GM19467 (cell line): ENCODE results near the gene COL5A2.

Source experiments
- ATAC-seq: cut with Tn5 transposase; IDR thresholded peaks from one replicate; pipeline ENCODE4 v1.9.1; 2021; ENCODE audit warnings: mild to moderate bottlenecking, moderate library complexity; ENCODE audit not compliant: unreplicated experiment

Gene COL5A2

DNA sequence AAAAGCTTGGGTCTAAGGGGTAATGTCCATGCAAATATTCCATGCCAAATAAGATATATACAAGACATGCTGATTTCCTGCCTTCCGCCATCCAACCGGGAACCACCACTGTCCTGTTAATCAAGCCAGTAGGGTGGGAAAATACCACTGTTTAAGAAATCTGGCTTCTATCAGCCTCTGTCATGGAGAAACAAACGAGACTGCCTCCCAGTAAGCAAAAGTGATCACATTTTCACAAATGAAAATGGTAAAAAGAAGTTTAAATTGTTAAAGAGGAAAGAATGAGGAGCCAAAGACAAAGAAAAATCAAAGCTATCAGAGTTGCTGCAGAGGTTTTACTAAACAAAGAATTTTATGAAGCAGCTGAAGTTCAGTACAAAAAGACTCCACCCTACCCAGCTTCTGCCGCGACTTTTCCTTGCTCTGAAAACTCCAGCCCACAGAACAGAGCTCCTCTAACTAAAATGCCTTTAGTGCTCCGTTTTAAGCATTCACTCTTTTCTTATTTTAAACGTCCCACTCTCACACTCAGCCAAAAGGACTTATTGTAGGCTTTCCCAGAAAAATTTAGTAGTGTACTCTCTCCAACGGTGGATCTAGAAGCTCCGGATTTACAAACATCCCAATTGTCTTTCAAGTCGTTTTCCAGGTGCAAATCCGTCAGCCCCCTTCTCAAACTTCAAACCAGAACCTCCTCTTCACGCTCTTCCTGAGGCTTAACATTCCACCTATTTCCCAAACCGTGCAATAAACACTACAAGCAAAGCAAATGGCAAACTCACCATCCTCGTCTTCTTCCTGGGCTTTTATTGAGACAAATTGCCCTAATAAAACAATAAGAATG, 613 bp downstream of the COL5A2 start:
- no peak for ATAC-seq

DNA sequence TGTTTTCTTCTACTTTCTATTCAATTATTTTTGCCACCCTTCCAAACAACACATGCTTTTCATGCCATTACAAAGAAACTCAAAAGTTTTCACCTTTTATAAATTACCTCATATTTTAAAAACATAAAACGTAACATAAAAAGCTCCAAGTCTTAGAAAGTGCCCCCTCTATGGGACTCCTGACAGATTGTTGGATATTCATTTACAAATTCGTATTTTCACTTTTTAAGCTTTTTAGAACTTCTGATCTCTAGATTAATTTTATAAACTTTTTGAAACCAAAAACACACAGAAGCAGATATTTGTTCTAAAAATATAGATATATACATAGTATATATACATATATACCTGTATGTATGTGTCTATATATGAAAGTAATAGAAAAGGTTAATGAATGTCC, 1.5 kb downstream of the COL5A2 start:
- ATAC-seq: no peak

DNA sequence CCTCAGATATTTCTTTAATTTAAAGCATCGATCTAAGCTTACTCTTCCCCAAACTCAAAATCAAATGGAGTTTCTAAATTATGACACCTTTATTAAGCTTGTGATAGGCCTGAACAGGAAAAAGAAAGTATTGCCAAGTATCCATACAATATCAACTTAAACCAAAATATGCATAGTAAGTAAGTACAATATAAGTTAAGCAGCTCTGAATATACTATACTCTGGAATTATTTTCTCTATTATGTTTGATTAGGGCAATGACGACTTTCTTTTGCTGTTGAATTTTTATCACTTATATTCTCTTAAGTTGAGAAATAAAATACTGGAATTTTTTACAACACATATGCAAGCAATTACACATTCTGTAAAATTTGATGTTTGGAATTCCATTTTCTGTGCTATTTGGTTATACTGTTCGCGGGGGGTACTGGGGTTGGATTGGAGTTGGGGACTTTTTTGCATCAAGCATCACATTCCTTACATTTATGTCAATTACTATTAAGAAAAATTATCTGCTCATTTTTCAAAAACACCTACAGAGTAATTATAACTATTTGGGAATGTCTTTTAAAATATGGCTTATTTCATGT, 2.2 kb downstream of the COL5A2 start:
- ATAC-seq: no peak

DNA sequence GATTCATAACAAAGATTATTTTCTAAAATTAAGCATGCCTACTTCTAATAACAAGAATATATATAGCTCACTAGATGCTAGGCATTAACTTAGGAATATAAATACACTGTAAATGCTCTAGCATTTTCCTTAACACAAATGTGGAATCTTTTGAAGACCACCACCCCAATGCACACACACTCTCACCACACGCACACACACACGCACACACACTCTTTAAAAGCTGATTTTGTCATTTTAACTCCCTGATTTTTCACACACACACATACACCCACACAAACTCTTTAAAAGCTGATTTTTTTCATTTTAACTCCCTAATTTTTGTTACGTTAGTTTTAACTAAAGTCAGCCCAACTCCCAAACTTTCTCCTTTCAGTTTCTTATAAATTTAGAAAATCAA, 3.0 kb downstream of the COL5A2 start:
- ATAC-seq: no peak

DNA sequence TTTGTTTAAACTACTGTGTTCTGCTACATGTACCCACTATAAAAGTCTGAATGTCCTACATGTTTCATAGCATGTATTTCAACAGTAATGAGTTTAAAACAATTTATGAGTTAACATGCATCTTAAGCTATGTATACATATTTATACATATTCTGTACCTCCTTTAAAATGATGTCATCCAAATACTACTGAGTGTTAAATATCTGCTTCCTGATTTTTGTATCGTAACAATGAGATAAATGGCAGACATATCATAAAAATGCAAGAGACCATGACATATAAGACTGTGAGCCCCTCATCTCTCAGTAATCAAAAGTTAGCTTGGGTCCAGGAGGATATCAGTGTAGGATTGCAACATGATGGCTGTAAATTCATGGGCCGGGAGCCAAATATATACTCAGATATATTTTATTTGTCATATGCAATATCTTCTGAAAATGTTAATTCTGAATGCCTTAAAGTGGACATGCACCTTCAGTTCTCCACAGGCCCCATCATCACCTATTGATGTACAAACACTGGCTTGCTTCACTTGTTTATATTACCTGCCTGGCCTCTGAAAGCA, 3.6 kb downstream of the COL5A2 start:
- no peak for ATAC-seq

DNA sequence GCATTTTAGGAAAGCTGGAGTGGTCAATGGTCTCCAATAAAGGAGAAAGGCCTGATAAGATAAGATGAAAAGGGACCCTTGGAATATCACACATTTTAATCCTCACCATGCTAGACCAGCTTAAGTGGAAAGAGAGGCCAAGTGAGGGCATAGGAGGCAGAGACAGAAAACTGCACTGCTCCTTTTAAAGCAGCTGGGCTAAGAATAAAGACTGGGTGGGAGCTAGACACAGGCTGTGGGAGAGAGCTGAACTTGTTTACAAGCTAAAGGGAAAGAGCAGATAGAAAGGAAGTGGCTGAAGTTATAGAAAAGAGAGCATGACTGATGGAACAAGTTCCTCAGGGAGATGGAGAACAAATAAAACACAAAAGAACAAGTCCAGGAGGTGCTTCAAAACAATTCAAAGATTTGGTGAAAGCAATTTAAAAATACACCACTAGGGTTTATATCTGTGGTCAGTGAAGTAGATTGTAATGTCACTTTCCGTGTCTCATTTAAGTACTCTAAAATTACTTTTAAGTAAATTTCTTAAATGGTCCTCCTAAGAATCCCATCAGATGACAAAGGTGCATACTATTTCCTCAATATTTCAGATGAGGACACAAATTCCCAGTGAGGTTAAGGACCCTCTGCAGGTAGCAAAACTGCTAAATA, 7.5 kb downstream of the COL5A2 start:
- no peak for ATAC-seq

DNA sequence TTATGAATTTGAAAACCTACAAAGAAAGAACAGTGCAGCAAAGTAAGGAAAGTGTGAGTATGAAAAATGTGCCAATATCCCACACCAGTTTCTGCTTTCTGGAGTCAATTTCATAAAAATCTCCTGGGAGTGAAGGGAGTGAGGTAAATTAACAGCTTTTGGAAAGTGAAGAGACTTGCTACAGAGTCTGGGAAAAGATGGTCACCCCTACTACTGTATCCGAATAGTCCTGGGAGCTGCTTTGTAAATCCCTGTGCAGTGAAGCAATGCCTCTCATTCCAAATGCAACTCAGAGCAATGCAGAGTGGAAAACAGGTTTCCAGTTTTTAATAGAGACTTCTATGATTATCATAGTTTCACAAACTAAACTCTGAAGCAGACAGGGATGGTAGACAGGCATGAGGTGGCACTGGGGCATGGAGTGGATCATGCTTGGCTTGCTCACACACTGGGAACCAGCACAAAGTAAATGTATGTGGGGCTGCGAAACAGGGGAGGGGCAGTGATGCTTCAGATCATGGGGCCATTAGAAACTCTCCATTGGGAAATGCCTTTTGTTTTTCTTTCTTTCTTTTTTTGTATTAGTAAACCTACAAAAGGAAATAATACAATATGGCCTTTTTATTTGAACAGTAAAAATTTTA, 10.6 kb downstream of the COL5A2 start:
- ATAC-seq: no peak

DNA sequence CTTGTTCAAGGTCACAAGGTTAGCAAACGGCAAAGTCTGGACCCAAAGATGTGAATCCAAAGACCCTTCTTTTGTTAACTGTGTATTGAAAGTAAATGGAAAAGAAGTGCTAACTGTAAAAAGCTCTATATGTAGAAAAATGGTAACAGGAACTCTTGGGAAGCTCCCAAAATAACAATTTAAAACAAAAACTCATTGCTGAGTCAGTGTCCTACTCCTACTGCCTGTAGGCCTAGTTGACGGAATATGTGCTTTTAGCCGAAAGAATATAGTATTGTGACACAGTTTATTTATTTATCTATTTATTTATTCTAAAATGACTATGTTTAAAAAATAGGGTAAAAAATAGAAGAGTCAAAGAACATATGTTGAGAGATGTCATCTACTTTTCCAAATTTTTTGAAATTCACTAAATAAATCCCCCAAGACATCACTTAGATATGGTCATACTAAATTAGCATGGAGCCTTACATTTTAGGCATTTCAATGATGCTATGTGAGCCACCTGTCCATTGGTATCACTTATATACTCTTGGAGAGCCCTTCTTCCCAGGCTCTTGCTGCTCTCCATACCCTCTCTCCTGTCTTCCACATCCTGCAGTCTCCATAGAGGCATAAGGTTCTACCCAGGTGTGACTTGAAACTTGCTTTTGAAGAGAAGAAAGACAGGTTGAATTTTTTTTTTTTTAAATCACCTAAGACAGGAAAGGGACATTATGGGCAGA, 13.7 kb downstream of the COL5A2 start:
- ATAC-seq: no peak

DNA sequence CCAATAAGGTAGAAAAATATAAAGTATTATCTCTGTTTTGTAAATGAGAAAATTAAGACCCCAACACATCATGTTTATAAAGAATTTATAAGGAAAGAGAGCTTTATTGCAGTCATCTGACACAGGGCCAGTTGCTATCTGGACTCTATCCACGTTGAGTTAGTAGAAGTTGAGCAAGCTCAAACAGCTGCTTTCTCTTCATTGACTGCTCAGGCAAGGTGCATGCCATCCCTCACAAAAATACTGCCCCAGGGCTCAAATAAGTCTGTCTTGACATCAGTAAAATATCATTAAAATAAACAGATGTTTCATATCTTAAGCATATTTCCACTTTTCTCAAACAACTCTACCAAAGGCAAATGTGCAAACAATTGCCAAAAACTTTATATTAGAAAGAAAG, 14.8 kb downstream of the COL5A2 start:
- no peak for ATAC-seq

DNA sequence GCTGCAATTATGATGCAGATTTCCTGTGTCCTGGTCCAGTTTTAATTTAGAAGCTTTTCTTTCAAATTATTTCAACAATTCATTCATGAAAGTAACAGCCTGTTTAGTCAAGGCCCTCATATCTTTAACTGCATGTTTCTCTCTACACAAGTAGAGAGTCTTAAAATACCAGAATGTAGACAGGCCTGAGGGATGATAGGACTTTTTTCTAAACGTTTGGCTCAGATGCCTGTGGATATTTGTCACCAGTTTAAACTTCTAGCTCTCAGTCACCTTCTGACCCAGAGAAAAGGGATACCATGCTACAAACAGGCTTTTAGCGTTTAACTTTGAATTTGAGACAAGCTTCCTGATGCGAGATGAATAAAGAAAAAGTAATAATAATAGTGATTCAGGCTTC, 15.7 kb downstream of the COL5A2 start:
- ATAC-seq: no peak

DNA sequence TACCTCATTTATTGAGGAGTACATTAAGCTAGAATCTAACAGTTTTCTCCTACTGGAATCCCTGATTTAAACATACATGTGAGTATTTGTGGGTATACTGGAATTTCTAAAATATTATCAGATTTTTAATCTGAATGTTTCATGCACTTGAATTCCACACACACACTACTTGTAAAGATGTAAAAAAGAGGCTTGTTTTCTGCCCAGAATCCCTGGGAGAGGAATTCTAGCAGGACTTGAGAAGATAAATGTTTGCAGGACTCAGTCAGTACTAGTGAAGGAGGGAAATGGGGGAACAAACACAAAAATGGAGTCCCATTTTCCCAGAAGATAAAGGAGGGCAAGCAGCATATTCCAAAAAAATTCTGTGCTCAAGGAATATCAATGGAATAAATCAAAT, 17.0 kb downstream of the COL5A2 start:
- no peak for ATAC-seq

DNA sequence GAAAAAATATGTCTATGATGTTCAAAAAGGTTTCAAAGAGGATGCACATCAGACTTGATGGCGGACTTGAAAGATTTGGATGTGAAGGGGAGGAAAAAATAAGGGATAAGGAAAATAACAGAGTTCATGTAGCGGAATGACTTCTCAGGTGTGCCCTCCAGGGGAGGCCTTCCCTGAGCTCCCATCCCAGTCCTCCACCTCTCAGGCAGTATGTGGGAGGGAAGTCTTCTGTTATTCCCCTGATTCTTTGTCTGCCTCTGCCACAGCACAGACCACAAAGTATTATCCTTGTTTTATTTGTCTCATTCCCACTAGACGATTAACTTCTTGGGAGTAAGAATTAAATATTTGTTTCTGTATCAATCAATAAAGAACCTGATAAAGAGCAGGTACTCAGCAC, 17.7 kb downstream of the COL5A2 start:
- ATAC-seq: no peak

DNA sequence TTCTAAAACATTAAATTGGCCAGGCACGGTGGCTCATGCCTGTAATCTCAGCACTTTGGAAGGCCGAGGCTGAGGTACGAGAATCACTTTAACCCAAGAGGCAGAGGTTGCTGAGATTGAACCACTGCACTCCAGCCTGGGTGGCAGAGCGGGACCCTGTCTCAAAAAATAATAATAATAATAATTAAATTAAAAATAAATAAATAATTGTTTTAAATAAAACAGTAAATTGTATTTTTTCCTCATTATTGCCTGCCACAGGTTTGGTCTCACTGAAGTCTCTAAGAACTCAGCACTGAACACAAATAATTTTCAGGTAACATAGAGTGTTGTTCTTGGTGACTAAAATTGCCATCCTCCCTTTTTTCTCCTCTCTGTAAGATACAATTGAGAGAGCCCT, 19.8 kb downstream of the COL5A2 start:
- ATAC-seq: no peak

DNA sequence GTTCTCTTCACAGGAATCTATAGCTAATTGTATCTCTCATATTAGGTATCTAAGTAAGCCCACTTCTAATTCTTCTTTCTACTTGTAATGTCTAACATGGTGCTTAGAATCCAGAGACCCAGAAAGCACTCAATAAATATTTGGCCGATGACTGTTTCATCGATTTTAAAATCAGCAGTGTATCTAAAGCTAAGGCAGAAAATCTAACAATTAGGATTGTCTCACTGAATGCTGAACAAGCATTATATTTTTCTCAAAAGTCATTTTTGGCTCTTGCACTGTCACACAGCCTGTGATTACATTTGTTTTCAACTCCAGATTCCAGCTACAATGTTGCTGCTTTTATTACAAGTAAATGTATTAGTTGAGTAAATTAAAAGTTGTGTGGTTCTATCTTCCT, 20.3 kb downstream of the COL5A2 start:
- no peak for ATAC-seq

DNA sequence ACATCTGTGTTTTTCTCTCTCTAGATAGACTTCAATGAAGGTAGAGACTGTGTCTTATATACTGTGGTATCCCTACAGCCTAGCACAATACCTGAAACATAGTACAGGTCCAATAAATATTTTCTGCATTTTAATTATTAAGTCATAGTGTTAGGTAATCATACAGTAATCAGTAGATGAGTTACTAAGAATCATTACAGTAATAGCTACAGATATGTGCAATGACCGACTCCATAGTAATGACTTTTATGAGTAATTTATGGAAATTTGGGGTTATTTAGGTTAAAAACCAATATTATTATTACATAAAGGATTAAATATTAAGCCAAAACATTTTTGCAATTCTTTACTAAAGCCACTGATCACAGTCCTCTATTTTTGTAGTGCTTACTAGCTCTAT, 21.6 kb downstream of the COL5A2 start:
- no peak for ATAC-seq

DNA sequence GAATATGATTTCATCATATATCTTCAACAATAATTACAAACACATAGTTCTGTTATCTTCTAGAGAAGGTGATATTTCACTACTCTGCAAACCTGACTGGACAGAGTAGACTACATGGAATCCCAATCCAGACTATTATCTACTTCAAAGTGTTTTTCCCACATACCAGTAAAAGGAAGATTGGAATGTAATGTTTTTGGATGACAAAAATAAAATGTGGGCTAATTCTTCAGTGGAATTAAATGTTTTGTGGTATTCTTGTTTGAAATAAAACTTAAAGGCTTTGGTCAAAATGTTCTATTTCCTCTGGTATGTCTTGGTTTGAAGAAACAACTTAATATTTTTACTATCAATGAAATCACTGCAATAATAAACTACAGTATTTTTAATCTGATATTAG, 22.1 kb downstream of the COL5A2 start:
- ATAC-seq: no peak

DNA sequence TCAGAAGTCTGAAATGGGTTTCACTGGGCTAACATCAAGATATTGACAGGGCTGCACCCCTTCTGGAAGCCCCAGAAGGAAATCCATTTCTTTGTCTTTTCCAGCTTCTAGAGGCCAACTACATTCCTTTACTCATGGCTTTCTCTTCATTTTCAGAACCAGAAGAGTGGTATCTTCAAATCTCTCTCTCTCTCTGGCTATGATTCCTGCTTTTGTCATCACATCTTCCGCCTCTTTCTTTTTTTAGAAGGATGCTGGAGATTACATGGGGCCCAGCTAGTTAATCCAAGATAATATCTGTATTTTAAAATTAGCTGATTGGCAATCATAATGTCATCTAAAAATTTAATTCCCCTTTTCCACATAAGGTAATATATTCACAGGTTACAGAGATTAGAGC, 23.8 kb downstream of the COL5A2 start:
- no peak for ATAC-seq

DNA sequence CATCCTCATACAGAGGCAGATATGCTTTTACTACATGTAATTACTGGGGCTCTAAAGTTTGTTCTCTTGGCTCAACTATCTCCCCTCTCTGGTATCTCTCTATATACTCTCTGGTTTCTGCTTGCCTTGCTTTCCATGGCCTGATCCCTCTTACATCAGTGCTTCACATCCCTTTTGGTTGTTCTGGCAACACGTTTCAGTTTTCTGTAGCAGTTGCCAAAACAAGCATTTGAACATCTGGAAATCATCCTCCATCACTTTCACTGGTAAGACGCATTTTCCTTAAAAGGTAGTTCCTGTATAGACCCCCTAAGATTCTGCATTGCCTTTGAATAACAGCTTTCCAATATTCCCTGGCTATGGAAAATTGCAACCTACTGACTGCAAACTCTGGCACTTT, 25.9 kb downstream of the COL5A2 start:
- ATAC-seq: no peak

DNA sequence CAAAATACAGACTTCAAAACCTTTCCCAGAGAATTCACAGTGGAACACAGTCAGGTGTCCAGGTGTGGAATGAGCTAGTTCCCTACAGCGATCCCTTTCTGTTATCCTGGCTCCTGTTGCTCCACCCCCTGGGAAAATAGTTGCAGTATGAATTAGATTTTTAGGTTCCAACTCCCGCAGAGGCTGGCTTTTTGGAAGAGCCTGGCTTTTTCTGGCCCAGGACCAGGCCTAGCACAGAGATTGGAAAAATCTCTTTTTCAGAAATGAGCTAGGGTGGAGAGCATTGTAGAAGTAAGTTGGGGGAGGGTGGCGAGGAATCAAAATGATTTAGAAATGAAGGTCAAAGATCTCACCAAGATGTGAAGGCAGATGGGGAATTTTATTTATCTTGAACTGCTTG, 27.1 kb downstream of the COL5A2 start:
- ATAC-seq: no peak

DNA sequence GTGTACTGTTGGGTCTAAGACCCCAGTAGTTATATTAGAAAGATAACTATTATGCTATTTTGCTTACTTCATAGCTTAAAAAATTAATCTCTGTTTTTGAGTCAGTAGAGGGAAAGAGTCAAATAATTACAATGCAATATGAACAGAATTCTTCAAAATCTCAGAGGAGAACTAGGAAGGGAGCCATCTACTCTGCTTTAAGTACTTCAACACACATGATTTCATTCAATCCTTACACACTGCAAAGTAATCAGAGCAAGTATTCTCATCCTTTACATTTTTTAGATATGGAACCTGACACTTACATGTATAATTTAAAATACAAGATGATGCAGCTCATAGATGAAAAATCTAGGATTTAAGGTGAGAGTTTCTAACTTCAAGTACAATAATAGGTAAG, 27.7 kb downstream of the COL5A2 start:
- ATAC-seq: no peak

DNA sequence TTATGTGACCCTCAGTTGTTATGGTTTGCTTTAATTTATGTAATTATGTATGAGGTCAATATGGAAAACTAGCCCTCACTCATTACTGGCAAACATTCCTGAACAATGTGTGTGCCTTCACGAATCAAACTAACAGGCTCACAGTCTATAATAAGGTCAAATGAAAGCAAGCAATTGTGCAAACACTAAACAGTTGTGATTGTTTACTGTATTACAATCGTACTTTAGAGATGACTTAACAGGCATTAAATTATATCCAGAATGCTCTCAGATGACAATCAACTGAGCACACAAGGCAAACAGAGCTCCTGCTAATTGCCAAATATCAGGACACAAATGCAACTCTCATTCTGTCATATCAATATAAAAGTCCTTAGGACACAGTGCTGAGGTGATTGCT, 29.5 kb downstream of the COL5A2 start:
- no peak for ATAC-seq
